ENCODE measurements around the gene FAM81B.

The FAM81B gene

DNA sequence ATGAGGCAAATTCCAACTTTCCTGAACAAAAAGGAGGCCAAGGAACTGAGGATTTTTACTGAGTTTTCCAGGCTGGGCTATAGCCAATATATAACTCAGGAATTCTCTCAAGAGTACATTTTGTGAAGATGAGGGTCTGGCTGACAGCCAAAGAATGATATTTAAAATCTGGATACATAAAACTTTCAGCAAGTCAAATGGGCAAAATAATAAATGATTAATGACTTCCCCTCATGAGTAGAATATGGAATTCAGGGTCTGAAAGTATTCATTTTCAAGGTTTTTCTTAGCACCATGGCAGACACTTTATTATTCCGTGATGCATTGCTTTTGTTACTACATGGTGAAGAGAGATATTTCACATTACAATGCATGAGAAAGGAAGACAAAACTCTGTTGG is 7.8 kb downstream of the FAM81B start:
- Histone ChIP-seq H3K9me3 (ENCODE audit: control insufficient read depth, insufficient read depth, low read depth, low read length) (no peaks in the 10 kb centered on the region), H3K4me1 (ENCODE audit: control insufficient read depth, insufficient read depth, low read length) (no peaks in the 10 kb centered on the region)
- CTCF ChIA-PET: no interaction called here

GRCh38 chr5:95401626-95402025 is 10.5 kb downstream of the FAM81B start:
- H3K9me3 ChIP-seq (ENCODE audit: control insufficient read depth, insufficient read depth, low read depth, low read length): no peaks in the 10 kb centered on the region; the same call in 1 of the 2 replicates
- H3K27ac ChIP-seq (ENCODE audit: extremely low read depth, low read depth, low read length): no peak overlapping the region
- ChIA-PET CTCF (interaction anchor here (1.0 kb wide), 1 partner anchor 12 kb away, joined by 4 read pairs; no protein-coding TSS in a partner anchor), POLR2A (no interaction called here)
- TF ChIP-seq ZNF514 (tag by site-specific recombination; IDR thresholded peaks at IDR 0.05): no peak
- TF ChIP-seq ZNF239 (tag by site-specific recombination; IDR thresholded peaks at IDR 0.05): no peak
- no peak for TF ChIP-seq SCRT2 (tag by site-specific recombination; IDR thresholded peaks at IDR 0.05)
- no peak for TF ChIP-seq YY1 (tag by site-specific recombination; IDR thresholded peaks at IDR 0.05)
- no peak for TF ChIP-seq ZNF423 (tag by site-specific recombination; IDR thresholded peaks at IDR 0.05)
- no peak for TF ChIP-seq BCL11B (tag by site-specific recombination; IDR thresholded peaks at IDR 0.05; ENCODE audit: low read depth)
- no peak for TF ChIP-seq MYNN (tag by site-specific recombination; IDR thresholded peaks at IDR 0.05; ENCODE audit: borderline replicate concordance)
- TF ChIP-seq GLIS1 (tag by site-specific recombination; IDR thresholded peaks at IDR 0.05): no peak
- no peak for TF ChIP-seq ZNF626 (tag by site-specific recombination; IDR thresholded peaks at IDR 0.05)
- no peak for TF ChIP-seq ZNF140 (tag by site-specific recombination; IDR thresholded peaks at IDR 0.05)
- no peak for TF ChIP-seq OVOL3 (tag by site-specific recombination; IDR thresholded peaks at IDR 0.05)
- TF ChIP-seq SP2 (tag by site-specific recombination; IDR thresholded peaks at IDR 0.05): no peak
- H3K36me3 ChIP-seq (ENCODE audit: control insufficient read depth in 2 of 2, insufficient read depth in 1 of 2, low read length in 2 of 2): no peaks in the 10 kb centered on the region
- no peaks in the 10 kb centered on the region for H3K4me1 ChIP-seq (ENCODE audit: control insufficient read depth, insufficient read depth, low read length)
- H3K4me3 ChIP-seq (ENCODE audit: low read depth, low read length): no peak overlapping the region

More for the DNA sequence above, 7.8 kb downstream of the FAM81B start:
- no peak overlapping the region for H3K4me3 ChIP-seq (ENCODE audit: low read depth, low read length)
- POLR2A ChIA-PET: no interaction called here
- TF ChIP-seq, protein P1, sequence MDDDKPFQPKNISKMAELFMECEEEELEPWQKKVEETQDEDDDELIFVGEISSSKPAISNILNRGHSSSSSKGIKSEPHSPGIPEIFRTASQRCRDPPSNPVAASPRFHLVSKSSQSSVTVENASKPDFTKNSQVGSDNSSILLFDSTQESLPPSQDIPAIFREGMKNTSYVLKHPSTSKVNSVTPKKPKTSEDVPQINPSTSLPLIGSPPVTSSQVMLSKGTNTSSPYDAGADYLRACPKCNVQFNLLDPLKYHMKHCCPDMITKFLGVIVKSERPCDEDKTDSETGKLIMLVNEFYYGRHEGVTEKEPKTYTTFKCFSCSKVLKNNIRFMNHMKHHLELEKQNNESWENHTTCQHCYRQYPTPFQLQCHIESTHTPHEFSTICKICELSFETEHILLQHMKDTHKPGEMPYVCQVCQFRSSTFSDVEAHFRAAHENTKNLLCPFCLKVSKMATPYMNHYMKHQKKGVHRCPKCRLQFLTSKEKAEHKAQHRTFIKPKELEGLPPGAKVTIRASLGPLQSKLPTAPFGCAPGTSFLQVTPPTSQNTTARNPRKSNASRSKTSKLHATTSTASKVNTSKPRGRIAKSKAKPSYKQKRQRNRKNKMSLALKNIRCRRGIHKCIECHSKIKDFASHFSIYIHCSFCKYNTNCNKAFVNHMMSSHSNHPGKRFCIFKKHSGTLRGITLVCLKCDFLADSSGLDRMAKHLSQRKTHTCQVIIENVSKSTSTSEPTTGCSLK (tag by site-specific recombination; IDR thresholded peaks at IDR 0.05): no peak
- TF ChIP-seq ZNF112 (tag by site-specific recombination; IDR thresholded peaks at IDR 0.05) (no peak), SP3 (tag by site-specific recombination; IDR thresholded peaks at IDR 0.05) (no peak), ZNF140 (tag by site-specific recombination; IDR thresholded peaks at IDR 0.05) (no peak), ZXDB (tag by site-specific recombination; IDR thresholded peaks at IDR 0.05) (no peak), ZNF398 (tag by site-specific recombination; IDR thresholded peaks at IDR 0.05) (no peak), ZNF433 (tag by site-specific recombination; IDR thresholded peaks at IDR 0.05; ENCODE audit: low read depth) (no peak), ZNF623 (tag by site-specific recombination; IDR thresholded peaks at IDR 0.05) (no peak), ZNF664 (tag by site-specific recombination; IDR thresholded peaks at IDR 0.05) (no peak), ZIC2 (tag by site-specific recombination; IDR thresholded peaks at IDR 0.05) (no peak), ZNF473 (tag by site-specific recombination; IDR thresholded peaks at IDR 0.05) (no peak), ZNF521 (tag by site-specific recombination; IDR thresholded peaks at IDR 0.05) (no peak), GLI4 (tag by site-specific recombination; IDR thresholded peaks at IDR 0.05) (no peak), ZNF704 (tag by site-specific recombination; IDR thresholded peaks at IDR 0.05) (no peak), ZNF610 (tag by site-specific recombination; IDR thresholded peaks at IDR 0.05; ENCODE audit: borderline replicate concordance) (no peak)
- H3K27ac ChIP-seq (ENCODE audit: extremely low read depth, low read depth, low read length): no peak overlapping the region
- H3K36me3 ChIP-seq (ENCODE audit: control insufficient read depth in 2 of 2, insufficient read depth in 1 of 2, low read length in 2 of 2): no peaks in the 10 kb centered on the region

All from HEK293 (cell line).